Activated CD4-positive, alpha-beta T cell treated with anti-CD3 and anti-CD28 coated beads, Interleukin-2, amount 50 U/mL, for 24 hours (primary cell): ENCODE measurements around the gene CPA2.
"Not testable (repeated sequence)": the region's sequence is repeated elsewhere in the genome, so short reads cannot be mapped to it uniquely, and the experiment has no call there.

Experiments
- DNase-seq, 2 donors: peaks; one replicate each; pipeline ENCODE4 v3.0.0-alpha.2; 2020; ENCODE audit warnings: low read depth in 1 of 2, low spot score in 1 of 2

Gene CPA2

GRCh38 chr7:130305433-130306042, 38.9 kb downstream of the CPA2 start:
- no peak for DNase-seq

- no peak for DNase-seq
Measured at GRCh38 chr7:130309986-130310385, 43.3 kb downstream of the CPA2 start.

- no peak for DNase-seq
Measured at GRCh38 chr7:130314305-130314704, 47.6 kb downstream of the CPA2 start.

GRCh38 chr7:130319541-130319940, 52.9 kb downstream of the CPA2 start:
- no peak for DNase-seq

DNA sequence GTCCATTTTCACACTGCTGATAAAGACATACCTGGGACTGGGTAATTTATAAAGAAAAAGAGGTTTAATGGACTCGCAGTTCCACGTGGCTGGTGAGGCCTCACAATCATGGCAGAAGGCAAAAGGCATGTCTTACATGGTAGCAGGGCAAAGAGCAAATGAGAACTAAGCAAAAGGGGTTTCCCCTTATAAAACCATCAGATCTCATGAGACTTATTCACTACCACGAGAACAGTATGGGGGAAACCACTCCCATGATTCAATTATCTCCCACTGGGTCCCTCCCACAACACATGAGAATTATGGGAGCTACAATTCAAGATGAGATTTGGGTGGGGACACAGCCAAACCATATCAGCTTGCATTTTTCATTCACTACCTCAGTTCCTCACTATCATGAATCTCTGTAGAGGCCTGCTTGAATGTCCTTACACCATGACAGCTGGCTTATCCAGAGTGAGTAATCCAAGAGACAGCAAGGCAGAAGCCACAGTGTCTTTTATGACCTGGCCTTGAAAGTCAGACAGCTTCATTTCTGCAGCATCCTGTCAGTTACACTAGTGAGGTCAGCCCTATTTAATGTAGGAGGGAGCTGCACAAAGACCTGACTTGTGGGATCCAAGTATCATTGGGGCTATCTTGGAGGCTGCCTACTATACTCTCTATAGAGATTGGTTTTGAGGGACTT, 55.0 kb downstream of the CPA2 start:
- not testable (repeated sequence) for DNase-seq

DNA sequence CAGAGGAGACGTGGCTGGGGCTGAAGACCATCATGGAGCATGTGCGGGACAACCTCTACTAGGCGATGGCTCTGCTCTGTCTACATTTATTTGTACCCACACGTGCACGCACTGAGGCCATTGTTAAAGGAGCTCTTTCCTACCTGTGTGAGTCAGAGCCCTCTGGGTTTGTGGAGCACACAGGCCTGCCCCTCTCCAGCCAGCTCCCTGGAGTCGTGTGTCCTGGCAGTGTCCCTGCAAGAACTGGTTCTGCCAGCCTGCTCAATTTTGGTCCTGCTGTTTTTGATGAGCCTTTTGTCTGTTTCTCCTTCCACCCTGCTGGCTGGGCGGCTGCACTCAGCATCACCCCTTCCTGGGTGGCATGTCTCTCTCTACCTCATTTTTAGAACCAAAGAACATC, 56.0 kb downstream of the CPA2 start:
- DNase-seq = no peak

DNA sequence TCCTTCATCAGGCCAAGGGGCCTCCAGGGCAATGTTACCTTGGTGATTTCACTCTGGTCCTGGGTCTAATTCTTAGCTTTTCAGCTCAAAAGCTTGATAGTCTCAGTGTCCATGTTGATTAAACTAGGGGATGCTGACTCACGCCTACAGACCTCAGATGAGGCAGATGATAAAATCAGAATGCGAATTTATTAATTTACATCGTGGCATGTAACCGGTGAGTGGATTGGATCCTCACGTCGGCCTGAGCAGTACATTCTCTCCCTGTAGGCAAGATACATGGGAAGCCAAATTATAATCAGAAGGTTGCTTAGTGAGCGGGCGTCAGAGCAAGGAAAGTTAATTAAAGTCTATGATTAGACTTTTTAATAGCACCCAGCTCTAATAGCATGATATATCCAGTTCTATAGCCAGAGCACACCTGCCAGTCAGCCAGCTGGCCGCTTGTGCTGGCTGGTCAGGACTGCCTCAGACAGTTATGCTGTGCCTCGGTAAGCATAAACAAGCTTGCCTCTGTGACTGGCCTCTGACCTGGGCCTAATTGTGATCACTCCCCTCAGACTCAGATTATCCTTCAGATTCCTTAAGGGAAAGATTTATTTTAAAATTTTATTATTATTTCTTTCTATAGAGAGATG, 57.8 kb downstream of the CPA2 start:
- no peak for DNase-seq

GRCh38 chr7:130329681-130330080, 63.0 kb downstream of the CPA2 start:
- no peak for DNase-seq

- no peak for DNase-seq
Measured at GRCh38 chr7:130332259-130333053, 65.8 kb downstream of the CPA2 start.

DNA sequence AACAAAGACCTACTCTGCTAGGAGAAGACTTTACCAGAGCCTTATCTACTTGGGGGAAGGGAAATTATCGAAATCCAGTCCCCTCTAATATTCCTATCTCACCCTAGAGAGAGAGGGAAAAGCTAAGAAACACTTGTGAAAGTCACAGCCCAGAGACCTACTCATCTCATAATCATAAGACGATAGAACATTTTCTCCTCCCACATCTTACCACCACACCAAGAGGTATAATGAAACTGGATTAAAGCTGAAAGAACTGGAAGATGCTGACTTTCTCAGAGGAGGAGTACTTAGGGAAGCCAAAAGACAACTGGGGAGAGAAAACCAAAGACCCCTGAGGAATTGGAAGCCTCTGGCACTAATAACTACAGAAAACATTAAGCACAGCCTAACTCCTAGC, 67.2 kb downstream of the CPA2 start:
- no peak for DNase-seq

DNA sequence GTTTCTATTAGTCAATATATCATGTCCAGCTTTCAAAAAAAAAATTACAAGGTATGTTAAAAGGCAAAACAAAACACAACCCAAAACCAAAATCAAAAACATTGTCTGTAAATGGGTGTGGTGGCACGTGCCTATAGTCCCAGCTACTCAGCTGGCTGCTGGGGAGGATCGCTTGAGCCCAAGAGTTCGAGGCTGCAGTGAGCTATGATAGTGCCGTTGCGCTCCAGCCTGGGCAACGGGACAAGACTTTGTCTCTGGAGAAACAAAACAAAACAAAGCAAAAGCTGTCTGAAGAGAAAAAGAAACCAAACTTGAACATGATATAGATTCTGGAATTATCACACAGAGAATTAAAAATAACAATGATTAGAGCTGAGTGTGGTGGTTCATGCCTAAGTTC, 67.6 kb downstream of the CPA2 start:
- no peak for DNase-seq

GRCh38 chr7:130337410-130337971, 70.8 kb downstream of the CPA2 start:
- no peak for DNase-seq

GRCh38 chr7:130338233-130338632, 71.6 kb downstream of the CPA2 start:
- DNase-seq = no peak
